GM18870 (cell line): Measurements from ENCODE around the gene CDH4.

ENCODE experiments used
- ATAC-seq: cut with Tn5 transposase; IDR thresholded peaks from one replicate; pipeline ENCODE4 v1.9.1; 2021; ENCODE audit warnings: moderate library complexity; ENCODE audit not compliant: unreplicated experiment

Gene CDH4

GRCh38 chr20:61434341-61434781 lies 182.3 kb downstream of the CDH4 start:
- ATAC-seq = no peak

DNA sequence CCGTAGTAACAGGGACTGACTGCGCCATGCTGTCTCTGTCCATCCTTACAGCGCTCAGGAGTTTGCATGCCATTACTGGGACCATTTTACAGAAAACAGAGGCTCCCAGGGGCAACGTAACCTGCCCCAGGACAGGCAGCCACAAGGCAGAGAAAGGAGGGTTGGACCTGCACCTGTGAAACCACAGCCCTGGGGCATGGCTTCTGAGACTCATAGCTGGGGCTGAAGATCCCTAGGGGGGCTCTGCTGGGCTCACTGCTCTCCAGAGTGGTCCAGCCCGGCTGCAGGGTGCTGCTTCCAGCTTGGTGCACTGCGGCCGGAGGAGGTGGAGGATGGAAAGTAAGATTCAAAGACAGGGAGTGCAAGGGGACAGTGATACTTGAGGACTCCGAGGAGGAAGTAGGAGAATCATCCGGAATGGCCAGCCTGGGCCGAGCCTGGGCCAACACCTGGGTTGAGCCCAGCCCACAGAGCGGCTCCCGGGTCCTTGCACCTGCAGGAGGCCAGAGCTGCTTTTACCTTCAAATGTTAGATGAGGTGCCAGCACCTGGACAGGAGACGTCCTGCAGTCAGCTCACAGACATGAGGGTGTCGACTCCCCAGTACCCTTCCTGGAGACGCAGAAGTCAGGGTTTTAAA lies 183.2 kb downstream of the CDH4 start:
- ATAC-seq = no peak

DNA sequence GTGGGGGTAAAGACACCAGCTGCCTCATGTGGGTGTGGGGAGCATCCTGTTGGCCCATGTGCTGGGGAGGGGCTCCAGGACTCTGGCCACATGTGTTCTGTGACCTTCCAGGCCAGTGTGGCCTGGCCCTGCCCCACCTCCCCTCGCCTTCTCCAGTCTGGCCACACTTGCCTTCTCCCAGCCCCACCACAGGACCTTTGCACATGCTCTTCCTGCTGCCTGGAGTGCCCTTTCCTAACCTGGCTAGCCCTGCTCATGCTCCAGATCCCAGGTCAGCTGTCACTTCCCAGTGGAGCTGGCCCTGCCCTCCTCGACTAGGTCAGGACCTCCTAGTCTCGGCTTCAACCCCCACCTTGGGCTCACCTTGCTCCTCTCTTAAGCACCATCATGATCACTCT lies 183.8 kb downstream of the CDH4 start:
- no peak for ATAC-seq

- no peak for ATAC-seq
Observed at GRCh38 chr20:61436283-61436666, 184.2 kb downstream of the CDH4 start.

GRCh38 chr20:61436667-61437279 lies 184.7 kb downstream of the CDH4 start:
- no peak for ATAC-seq

DNA sequence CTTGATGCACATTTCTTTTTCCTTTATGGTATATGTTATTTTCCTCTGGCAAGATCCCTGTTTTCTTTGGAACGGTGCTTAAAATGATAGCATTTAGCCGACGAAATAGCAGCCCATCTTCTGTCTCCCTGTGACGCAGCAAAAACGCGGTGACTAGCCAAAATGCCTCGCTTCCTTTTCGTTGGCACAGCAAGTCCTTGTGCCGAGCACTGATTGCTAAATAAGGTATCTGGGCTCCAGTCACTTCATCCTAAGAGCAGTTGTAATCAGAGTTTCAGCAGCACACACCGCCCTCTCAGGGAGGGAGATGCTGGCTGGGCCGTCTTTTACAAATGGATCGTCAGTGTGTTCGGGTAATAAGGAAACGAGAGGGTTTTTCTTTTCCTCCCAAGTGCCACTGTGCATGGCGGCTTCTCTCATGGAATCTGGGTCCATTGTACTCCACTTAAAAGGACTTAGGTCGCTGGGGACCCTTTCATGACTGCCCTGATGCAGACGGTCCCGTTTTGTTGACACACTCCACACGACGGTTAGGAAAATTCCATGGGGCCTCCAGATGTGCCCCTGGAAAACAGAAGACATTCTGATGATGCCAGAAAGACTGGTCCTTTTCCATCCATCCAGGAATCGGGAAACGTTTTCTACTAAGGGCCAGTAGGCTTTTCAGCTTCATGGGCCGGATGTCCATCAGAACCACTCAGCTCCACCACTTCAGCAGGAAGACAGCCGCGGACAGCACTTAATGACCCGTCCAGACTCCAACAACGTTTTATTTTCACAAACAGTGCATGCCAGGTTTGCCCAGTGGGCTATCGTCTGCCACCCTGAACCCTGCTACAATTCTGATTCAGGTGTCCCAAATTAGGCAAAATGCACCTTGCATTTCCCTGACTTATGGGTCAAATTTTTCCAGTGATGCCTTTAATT lies 185.5 kb downstream of the CDH4 start:
- no peak for ATAC-seq

GRCh38 chr20:61438285-61438684 lies 186.2 kb downstream of the CDH4 start:
- ATAC-seq = no peak

DNA sequence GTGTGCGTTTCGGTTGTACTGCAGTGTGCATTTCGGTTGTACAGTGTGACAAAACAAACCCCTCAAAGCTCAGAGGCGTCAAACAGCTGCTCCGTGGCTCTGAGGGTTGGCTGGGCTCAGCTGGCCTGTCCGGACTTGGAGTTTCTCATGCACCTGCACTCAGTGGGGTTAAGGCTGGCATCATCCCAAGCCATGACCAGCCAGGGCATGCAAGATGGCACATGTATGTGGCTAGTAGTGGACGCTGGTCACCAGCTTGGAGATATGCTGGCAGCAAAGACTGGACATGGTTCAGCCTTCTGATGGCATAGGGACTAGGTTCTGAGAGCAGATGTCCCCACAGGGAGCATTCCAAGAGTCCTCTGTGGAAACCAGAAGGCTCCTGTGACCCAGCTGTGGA lies 187.2 kb downstream of the CDH4 start:
- ATAC-seq = no peak

DNA sequence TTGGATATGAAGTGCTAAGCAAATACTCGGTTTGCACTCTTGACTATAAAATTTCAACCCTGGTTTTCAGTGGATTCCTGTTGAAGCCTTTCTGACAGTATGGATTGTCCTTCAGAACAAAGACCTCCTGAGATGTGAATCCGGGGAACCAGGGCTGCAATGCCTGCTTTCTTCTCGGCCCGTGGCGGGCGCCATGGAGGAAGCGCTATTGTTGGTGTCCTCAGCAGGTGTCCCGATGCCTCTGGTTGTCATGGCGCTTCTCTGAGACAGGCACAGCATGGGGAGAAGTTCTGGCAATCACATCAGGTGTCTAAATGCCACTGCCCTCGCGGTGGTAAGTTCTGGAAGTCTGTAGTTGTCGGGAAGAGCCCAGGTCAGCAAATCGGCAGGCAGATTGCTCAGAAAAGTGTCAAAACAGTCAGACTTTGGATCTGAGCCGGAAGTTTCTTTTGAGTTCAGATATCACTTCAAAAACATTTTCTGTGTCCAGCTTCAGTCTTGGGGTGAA lies 188.5 kb downstream of the CDH4 start:
- no peak for ATAC-seq

DNA sequence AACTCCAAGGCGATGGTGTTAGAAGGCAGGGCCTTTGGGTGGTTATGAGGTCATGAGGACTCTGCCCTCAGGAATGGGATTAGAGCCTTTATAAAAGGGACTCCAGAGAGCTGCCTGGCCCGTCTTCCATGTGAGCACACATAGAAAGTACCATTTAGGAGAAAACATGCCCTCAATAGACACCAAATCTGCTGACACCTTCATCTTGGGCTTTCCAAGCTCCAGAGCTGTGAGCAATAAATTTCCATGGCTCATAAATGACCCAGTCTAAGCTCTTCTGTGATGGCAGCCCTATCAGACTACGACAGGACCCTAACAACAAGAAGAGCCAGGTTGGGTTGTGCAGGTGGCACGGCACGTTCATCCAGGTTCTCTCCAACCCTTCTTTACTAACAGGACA lies 189.5 kb downstream of the CDH4 start:
- no peak for ATAC-seq

- ATAC-seq = no peak
Observed at GRCh38 chr20:61442075-61442670, 190.1 kb downstream of the CDH4 start.

- no peak for ATAC-seq
Observed at GRCh38 chr20:61442718-61443117, 190.7 kb downstream of the CDH4 start.

DNA sequence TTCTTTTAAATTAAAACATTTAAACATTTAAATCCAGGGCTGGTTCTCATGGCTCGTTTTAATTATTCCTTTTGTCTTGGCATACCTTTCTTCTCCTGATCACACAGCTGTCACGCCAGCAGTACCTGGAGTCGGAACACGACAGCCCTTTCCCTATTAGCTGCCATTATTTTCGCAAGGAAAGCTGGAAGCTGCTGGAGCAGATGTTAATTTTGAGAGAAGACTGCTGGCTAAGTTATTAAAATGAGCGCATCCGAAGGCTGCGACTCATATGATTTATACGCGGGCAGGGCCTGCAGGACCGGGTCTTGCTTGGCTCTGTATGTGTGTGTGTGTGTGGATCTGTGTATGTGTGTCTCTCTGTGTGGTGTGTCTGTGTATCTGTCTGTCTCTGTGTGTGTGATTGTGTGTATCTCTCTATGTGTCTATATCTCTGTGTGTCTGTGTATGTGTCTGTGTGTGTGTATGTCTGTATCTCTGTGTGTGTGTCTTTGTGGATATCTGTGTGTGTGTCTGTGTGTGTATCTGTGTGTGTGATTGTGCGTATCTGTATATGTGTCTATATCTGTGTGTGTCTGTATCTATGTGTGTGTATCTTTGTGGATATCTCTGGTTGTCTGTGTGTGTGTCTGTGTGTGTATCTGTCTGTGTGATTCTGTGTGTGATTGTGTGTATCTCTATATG lies 191.5 kb downstream of the CDH4 start:
- ATAC-seq = no peak

DNA sequence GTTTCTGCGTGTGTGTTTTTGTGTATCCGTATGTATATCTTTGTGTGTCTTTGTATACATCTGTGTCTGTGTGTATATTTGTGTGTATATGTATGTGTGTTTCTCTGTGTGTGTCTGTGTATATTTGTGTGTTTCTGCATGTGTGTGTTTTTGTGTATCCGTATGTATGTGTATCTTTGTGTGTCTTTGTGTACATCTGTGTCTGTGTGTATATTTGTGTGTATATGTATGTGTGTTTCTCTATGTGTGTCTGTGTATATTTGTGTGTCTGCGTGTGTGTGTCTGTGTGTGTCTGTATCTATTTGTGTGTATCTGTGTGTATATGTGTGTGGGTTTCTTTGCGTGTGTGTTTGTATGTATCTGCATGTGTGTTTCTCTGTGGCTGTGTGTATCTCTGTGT lies 192.6 kb downstream of the CDH4 start:
- no peak for ATAC-seq

- no peak for ATAC-seq
Observed at GRCh38 chr20:61445138-61445537, 193.1 kb downstream of the CDH4 start.

GRCh38 chr20:61445741-61446140 lies 193.7 kb downstream of the CDH4 start:
- no peak for ATAC-seq

GRCh38 chr20:61447952-61448351 lies 195.9 kb downstream of the CDH4 start:
- ATAC-seq = no peak

- no peak for ATAC-seq
Observed at GRCh38 chr20:61448386-61448785, 196.3 kb downstream of the CDH4 start.

- no peak for ATAC-seq
Observed at GRCh38 chr20:61449057-61449609, 197.1 kb downstream of the CDH4 start.

GRCh38 chr20:61449916-61450315 lies 197.9 kb downstream of the CDH4 start:
- no peak for ATAC-seq
